Measurements from ENCODE around the gene MTOR. TPM values are rescaled to one million over a fixed set of nuclear protein-coding genes. Genes with fewer than 3 reads are reported as not detected.
A peak's percentile ranks its signal among the peaks of the same experiment; 100 is the strongest.

Gene MTOR
- total RNA-seq, 1 donor from 2014 or later = 23.6 TPM

DNA sequence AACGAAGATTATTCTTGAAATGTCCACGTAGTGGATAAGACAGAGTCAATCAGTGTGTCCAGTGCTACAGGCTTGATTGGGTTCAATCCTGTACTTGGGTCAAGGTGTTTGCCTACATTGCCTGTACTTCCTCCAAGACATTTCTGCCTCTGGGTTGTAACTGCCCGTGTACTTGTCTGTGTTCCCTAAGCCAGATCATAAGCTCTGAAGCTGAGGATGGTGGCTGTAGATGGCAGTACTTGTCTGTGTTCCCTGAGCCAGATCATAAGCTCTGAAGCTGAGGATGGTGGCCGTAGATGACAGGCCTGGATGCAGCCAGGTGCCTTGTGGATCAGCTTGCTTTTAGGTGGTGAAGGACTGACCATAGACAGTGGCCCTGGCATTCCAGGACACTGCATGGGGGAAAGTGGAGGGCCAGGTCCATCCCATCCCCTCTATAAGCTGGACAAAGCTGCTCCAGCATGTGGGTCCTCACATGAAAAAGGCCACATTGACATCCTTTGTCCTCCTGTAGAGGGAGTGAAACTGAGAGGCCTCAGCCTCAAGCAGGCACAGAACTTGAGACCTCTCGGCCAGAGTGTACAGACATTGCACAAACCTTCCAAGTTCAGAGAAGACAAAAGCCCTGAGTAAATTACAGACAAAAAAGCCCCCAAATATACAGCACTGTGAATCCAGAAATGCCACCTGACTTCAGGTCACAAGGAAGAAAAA is 200.5 kb downstream of the MTOR start:
- no peaks in the 10 kb centered on the region for H3K9me3 ChIP-seq
- TF ChIP-seq POLR2A (IDR thresholded peaks at IDR 0.05) = no peak
- TF ChIP-seq POLR2AphosphoS5 (IDR thresholded peaks at IDR 0.05; ENCODE audit: insufficient read depth in 1 of 2, low read depth in 1 of 2) = no peak
- no peak for TF ChIP-seq CTCF (IDR thresholded peaks at IDR 0.05)
- H3K27me3 ChIP-seq = no peaks in the 10 kb centered on the region
- DNase-seq (ENCODE audit: extremely low spot score in 2 of 2) = no peak
- H3K4me3 ChIP-seq = no peak overlapping the region
- H3K4me1 ChIP-seq = peaks cover 26% of the 10 kb centered on the region
- H3K36me3 ChIP-seq = peaks cover 0 to 23% of the 10 kb centered on the region in 2 donors
- intact Hi-C loops (cut with DNase I) = no loop called here
- no peak overlapping the region for H3K27ac ChIP-seq

GRCh38 chr1:11059968-11060830 is 202.2 kb downstream of the MTOR start, which contains the start of gene SRM:
Gene SRM (minus strand): TSS chr1:11060018. CDS start chr1:11059943, 75 bp downstream.
- intact Hi-C loops (cut with DNase I) = no loop called here
- Histone ChIP-seq H3K4me3 (peak within 1 kb of the TSS; percentile 90 to 95), H3K9me3 (no peaks in the 10 kb centered on the region), H3K36me3 (peaks cover 0 to 20% of the 10 kb centered on the region in 2 donors), H3K4me1 (peaks cover 26% of the 10 kb centered on the region), H3K27me3 (no peaks in the 10 kb centered on the region), H3K27ac (peak within 1 kb of the TSS; percentile 63)
- TF ChIP-seq POLR2A (IDR thresholded peaks at IDR 0.05) = peak in 1 of 2 donors; percentile 32
- TF ChIP-seq POLR2AphosphoS5 (IDR thresholded peaks at IDR 0.05; ENCODE audit: insufficient read depth in 1 of 2, low read depth in 1 of 2) = peak in 1 of 2 donors; percentile 25
- TF ChIP-seq CTCF (IDR thresholded peaks at IDR 0.05) = peak in 1 of 3 experiments; percentile 21
- DNase-seq (ENCODE audit: extremely low spot score in 2 of 2) = no peak

- no peak for DNase-seq (ENCODE audit: extremely low spot score in 2 of 2)
- H3K9me3 ChIP-seq = no peaks in the 10 kb centered on the region
- H3K36me3 ChIP-seq = peaks cover 0 to 18% of the 10 kb centered on the region in 2 donors
- no peaks in the 10 kb centered on the region for H3K27me3 ChIP-seq
- H3K4me3 ChIP-seq = peak overlapping the region; percentile 90 to 95
- intact Hi-C loops (cut with DNase I) = no loop called here
- peaks cover 26% of the 10 kb centered on the region for H3K4me1 ChIP-seq
- peak overlapping the region; percentile 58 for H3K27ac ChIP-seq
- TF ChIP-seq POLR2A (IDR thresholded peaks at IDR 0.05) (no peak), CTCF (IDR thresholded peaks at IDR 0.05) (no peak), POLR2AphosphoS5 (IDR thresholded peaks at IDR 0.05; ENCODE audit: insufficient read depth in 1 of 2, low read depth in 1 of 2) (no peak)
These were observed 203.0 kb downstream of the MTOR start for GRCh38 chr1:11059155-11059967.

GRCh38 chr1:11058595-11059154 is 203.7 kb downstream of the MTOR start:
- Histone ChIP-seq H3K27ac (peak overlapping the region; percentile 58), H3K36me3 (peaks cover 0 to 21% of the 10 kb centered on the region in 2 donors), H3K9me3 (no peaks in the 10 kb centered on the region), H3K27me3 (no peaks in the 10 kb centered on the region), H3K4me1 (peaks cover 26% of the 10 kb centered on the region), H3K4me3 (peak overlapping the region; percentile 90 to 95)
- DNase-seq (ENCODE audit: extremely low spot score in 2 of 2) = no peak
- TF ChIP-seq POLR2A (IDR thresholded peaks at IDR 0.05) = no peak
- TF ChIP-seq POLR2AphosphoS5 (IDR thresholded peaks at IDR 0.05; ENCODE audit: insufficient read depth in 1 of 2, low read depth in 1 of 2) = no peak
- TF ChIP-seq CTCF (IDR thresholded peaks at IDR 0.05) = no peak
- intact Hi-C loops (cut with DNase I) = no loop called here

Data from vagina (tissue), 2 donors.